Anterior cingulate cortex (tissue), 58 donors: ENCODE results near the gene CAMTA1.

ENCODE experiments used
- DNase-seq, 58 donors: peaks; one replicate each; lab custom pipeline; 2025; lab: John Stamatoyannopoulos, UW

CAMTA1 gene

DNA sequence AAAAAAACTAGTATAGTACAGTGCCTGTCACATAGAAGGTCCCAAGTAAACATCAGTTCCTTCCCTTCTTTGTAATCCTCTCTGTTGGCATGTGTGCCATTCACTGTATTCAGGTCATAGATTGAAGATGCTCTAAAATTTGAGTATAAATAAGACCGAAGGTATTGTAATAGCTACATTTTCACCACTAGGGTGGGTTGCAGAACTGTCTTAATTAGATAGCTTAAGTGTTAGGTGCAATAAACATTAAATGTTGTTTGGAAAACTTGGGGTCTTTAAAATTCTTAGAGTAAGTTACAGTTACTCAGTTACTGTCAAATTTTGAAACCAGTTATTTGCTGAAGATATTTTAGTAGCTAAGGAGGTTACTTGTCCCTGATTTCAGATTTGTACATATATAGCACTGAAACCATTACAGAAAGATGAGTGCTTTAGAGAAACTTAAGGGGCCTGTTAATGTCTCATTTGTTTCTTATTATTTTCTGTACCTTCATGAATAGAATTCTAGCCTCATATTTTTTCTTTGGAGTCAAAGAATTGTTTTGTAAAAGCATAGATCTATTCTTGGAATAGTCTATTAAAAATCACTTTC is 1023.1 kb downstream of the CAMTA1 start:
- DNase-seq, result no peak

DNA sequence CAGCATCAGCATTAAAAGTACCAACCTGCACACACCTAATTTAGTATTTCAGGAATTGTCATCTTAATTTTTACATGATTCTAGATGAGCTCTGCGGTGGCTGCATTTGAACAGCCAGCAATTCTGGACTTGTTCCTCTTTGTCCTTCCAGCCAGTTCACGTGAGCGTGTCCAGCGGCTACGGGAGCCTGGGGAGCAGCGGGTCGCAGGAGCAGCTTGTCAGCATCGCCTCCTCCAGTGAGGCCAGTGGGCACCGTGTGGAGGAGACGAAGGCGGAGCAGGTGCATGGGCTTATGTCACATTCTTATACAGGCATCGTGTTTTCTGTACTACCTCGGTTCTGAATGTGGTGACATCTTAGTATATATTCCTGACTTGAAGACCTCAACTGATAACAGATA is 1024.5 kb downstream of the CAMTA1 start:
- DNase-seq, result no peak

DNA sequence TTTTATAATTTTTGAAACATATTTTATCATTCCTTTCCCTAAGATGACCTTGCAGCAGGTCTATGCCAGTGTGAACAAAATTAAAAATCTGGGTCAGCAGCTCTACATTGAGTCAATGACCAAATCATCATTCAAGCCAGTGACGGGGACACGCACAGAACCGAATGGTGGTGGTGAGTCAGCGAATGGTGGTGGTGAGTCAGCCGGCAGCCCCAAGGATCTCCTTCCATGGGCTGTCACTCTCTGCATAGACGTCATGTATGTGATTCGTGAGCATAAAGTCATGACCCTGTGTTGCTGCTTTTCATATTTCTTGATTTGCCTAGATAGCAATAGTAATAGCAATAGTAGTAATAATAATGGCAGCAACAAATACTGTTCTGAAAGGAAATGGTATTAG is 1025.1 kb downstream of the CAMTA1 start:
- no peak for DNase-seq

- DNase-seq, result no peak
Measured at GRCh38 chr1:7811476-7811875, 1026.2 kb downstream of the CAMTA1 start.

DNA sequence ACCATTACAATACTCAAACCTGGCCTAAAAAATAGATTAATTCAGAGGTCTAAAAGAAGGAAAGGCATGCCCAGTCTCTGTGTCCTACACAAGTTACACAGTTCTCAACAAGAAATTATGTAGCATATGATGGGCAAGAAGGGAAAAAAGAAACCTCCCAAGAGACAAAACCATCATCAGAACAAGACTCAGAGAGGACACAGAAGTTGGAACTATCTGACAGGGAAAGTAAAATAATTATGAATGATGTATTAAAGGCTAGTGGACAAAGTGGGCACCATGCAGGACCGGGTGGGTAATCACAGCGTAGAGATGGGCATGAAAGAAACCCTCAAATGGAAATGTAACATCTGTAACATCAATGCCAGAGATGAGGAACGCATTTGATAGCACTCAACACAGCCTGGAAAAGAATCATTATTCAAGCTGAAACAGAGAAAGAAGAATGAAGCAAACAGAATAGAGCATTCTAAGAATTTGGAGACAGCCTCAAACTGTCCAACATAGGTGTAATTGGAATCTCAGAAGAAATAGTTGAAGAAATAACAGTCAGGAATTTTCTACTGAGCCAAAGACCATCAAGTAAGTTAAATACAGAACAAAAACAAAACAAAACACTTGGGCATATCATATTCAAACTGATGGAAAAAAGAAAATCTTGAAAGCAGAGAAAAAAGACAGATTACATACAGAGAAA is 1028.6 kb downstream of the CAMTA1 start:
- DNase-seq, result no peak
